Adrenal gland (tissue), 12 donors: ENCODE measurements around the gene THADA. TPM values are rescaled to one million over a fixed set of nuclear protein-coding genes. Genes with fewer than 3 reads are reported as not detected.
A peak's percentile ranks its signal among the peaks of the same experiment; 100 is the strongest.
"Not testable (repeated sequence)": the region's sequence is repeated elsewhere in the genome, so short reads cannot be mapped to it uniquely, and the experiment has no call there.

Experiments used
- DNase-seq, 7 donors: peaks; one replicate each; pipeline ENCODE4 v3.0.0-alpha.2; 2019 to 2020
- H3K27ac ChIP-seq, 5 donors: fragments of 200-600 bp; sonication (generic) in 4 of 5; 1 replicate in 3 of 5; 2 replicates in 2 of 5; pipeline versions ENCODE4 v1.5.1 to v1.8.0; 2016 to 2020; ENCODE audit warnings: mild to moderate bottlenecking in 1 of 5
- H3K27me3 ChIP-seq: fragments of 200-600 bp; 2 replicates; pipeline ENCODE4 v1.8.0; 2021
- H3K36me3 ChIP-seq, 2 donors: fragments of 200-600 bp; replicated peaks in 1 of 2; 1 replicate in 1 of 2; 2 replicates in 1 of 2; pipeline versions ENCODE4 v1.5.1 to v1.8.0; 2018 to 2022
- H3K4me1 ChIP-seq, 2 donors: fragments of 200-600 bp; replicated peaks in 1 of 2; 1 replicate in 1 of 2; 2 replicates in 1 of 2; pipeline versions ENCODE4 v1.5.1 to v1.8.0; 2018 to 2021
- H3K4me3 ChIP-seq, 4 donors: fragments of 200-600 bp; sonication (generic) in 3 of 4; one replicate each; pipeline ENCODE4 v1.5.1; 2016 to 2018
- H3K9me3 ChIP-seq, 3 donors: fragments of 200-600 bp; sonication (generic) in 1 of 3; replicated peaks in 1 of 3; 1 replicate in 2 of 3; 2 replicates in 1 of 3; pipeline versions ENCODE4 v1.5.1 to v1.8.0; 2016 to 2021
- CTCF ChIP-seq, 6 experiments: fragments of 450-650 bp in 4 of 6; fragments of 200-600 bp in 2 of 6; sonication (generic) in 1 of 6; IDR thresholded peaks; 1 replicate in 5 of 6; 2 replicates in 1 of 6; pipeline versions ENCODE4 v1.5.1 to v1.8.0; 2016 to 2021; ENCODE audit warnings: antibody characterized with exemption in 6 of 6, mild to moderate bottlenecking in 2 of 6, moderate library complexity in 1 of 6
- POLR2A ChIP-seq, 2 donors: fragments of 450-650 bp; IDR thresholded peaks; one replicate each; pipeline ENCODE4 v1.6.1; 2017; ENCODE audit warnings: antibody characterized with exemption in 2 of 2, mild to moderate bottlenecking in 2 of 2, moderate library complexity in 1 of 2
- WGBS, 4 donors: extraction: QIAGEN DNeasy Blood & Tissue Kit in 2 of 4; methylation state at CpG; one replicate each; pipeline versions ENCODE4 v1.1.5 to v1.1.7; 2013 to 2017; 5-methylcytosine and 5-hydroxymethylcytosine counted together
- intact Hi-C, 2 donors: fragments of 100-400 bp; cut with DNase I; formaldehyde crosslinking; loops; one replicate each; pipeline versions ENCODE4 v1.14.1 to v1.15.0; 2022 to 2023
- polyA plus RNA-seq, 3 donors: library from polyadenylated mRNA; stranded (reverse); fragments of 200-250 nt in 2 of 3; fragments of 350-450 nt in 1 of 3; fragmentation: Illumina TruSeq in 1 of 3; extraction: RNeasy Lipid Tissue Mini Kit (QIAGEN cat#74804) in 1 of 3; gene quantifications; one replicate each; pipeline ENCODE4 v1.2.3, GENCODE V29; 2013 to 2014
- total RNA-seq, 9 donors: library from RNA; depleted of rRNA in 4 of 9; stranded (reverse); fragments of >200 nt in 4 of 9; fragments of 120-200 nt in 1 of 9; fragmentation: NEBNext Ultra II Directional in 1 of 9; extraction: Animal tissue kit (Norgen Biotek cat#: 25700) in 1 of 9; gene quantifications; one replicate each; pipeline versions ENCODE4 v1.1.0 to v1.2.4, GENCODE V29; 2013 to 2023
- donor health status: healthy with polysubstance abuse.
- donor health status: Bipolar disorder and iron deficiency.
- donor health status: DM: yes; HTN: yes; CAD: no.
- donor health status: DM: no; HTN: no; CAD: no.
- donor health status: DM: no; HTN: no; CAD: no.
- donor health status: DM: yes; HTN: yes; CAD: no.

Gene THADA
- total and polyA plus RNA-seq, 12 donors = 14.1 to 38.4 (median 25.4) TPM

DNA sequence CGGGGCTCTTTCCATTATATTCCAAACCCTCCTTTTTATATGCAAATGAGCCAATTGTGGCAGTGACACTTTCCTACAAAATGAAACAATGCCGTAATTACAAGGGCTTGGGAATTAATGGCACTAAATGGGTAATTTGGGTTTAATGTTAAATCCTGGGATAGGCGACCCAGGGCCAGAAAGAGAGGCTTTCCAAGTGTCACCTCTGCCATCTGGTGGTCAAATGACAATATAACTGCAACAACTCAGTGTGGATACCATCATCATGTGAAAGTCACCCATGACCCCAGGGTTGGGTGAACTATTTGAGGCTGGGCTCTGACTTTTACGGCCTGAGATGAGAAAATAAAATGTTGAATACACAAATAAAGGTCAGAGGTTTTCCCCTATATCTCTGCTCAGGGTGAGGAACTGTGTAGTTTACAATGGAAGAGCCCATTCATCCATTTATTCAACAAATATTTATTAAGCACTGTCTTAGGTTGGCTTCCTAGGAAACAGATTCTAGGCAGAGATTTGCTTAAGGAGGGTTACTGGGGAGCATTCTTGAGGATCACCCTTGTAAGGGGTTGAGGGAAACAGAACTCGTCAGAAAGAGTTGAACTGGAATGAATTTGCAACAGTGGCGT, 13.6 kb upstream of the THADA start:
- TF ChIP-seq POLR2A (IDR thresholded peaks at IDR 0.05) (no peak), CTCF (IDR thresholded peaks at IDR 0.05) (peak; percentile 57 to 73 (median 68))
- no peaks in the 10 kb centered on the region for H3K36me3 ChIP-seq
- no peak overlapping the region for H3K27ac ChIP-seq
- H3K9me3 ChIP-seq = no peaks in the 10 kb centered on the region
- WGBS, 4 donors = 41 to 46% (median 45%) methylated on average over 6 of the region's 6 CpGs
- DNase-seq = peak in 6 of 7 donors; percentile 32 to 65 (median 37)
- no peaks in the 10 kb centered on the region for H3K4me1 ChIP-seq
- intact Hi-C loops = loop anchor here in 1 of 2 donors (2.0 kb wide), 1 partner anchor 783 kb away; no protein-coding TSS in a partner anchor
- no peaks in the 10 kb centered on the region for H3K27me3 ChIP-seq
- no peak overlapping the region for H3K4me3 ChIP-seq

GRCh38 chr2:43605851-43606250, 10.0 kb upstream of the THADA start:
- TF ChIP-seq CTCF (IDR thresholded peaks at IDR 0.05) (no peak), POLR2A (IDR thresholded peaks at IDR 0.05) (no peak)
- intact Hi-C loops = no loop called here
- H3K27ac ChIP-seq = no peak overlapping the region
- DNase-seq = no peak
- H3K4me1 ChIP-seq = no peaks in the 10 kb centered on the region
- H3K27me3 ChIP-seq = no peaks in the 10 kb centered on the region
- no peaks in the 10 kb centered on the region for H3K9me3 ChIP-seq
- no peaks in the 10 kb centered on the region for H3K36me3 ChIP-seq
- 81 to 89% (median 86%) methylated on average over 5 of the region's 5 CpGs for WGBS, 4 donors
- H3K4me3 ChIP-seq = no peak overlapping the region

DNA sequence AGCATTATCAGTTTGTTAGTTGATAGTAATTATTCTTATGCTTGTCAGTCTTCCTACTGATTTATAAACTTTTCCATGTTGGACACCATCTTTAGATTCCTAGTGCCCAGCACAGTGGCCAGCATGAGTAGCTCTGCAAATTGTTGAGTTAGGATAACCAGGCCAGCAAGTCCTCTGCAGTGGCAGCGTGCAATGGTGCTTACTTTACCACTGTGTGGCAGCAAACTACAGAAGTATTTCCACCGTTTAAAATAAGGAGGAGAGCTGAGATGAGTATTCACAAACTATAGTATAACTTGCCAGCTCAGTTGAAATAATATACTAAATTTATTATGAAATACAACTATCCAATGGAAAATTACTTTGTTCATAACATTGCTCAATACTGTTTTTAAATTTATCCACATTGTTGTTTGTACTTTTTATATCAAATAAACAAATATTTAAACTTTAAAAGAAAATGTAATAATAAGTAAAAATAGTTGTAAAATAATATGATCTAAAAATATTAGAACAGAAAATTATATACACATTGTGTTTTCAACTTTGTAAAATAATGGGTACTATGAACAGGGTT, 9.3 kb upstream of the THADA start:
- Histone ChIP-seq H3K9me3 (no peaks in the 10 kb centered on the region), H3K27me3 (no peaks in the 10 kb centered on the region), H3K4me1 (no peaks in the 10 kb centered on the region), H3K4me3 (no peak overlapping the region), H3K36me3 (no peaks in the 10 kb centered on the region), H3K27ac (no peak overlapping the region)
- 9 to 20% (median 12%) methylated on average over 2 of the region's 2 CpGs for WGBS, 4 donors
- TF ChIP-seq POLR2A (IDR thresholded peaks at IDR 0.05) = no peak
- peak; percentile 15 to 44 (median 24) for TF ChIP-seq CTCF (IDR thresholded peaks at IDR 0.05)
- intact Hi-C loops = no loop called here
- DNase-seq = peak in 2 of 7 donors; percentile 36 to 47

- H3K36me3 ChIP-seq = no peaks in the 10 kb centered on the region
- TF ChIP-seq POLR2A (IDR thresholded peaks at IDR 0.05) (no peak), CTCF (IDR thresholded peaks at IDR 0.05) (no peak)
- no peak for DNase-seq
- no peaks in the 10 kb centered on the region for H3K27me3 ChIP-seq
- no peaks in the 10 kb centered on the region for H3K9me3 ChIP-seq
- no peak overlapping the region for H3K27ac ChIP-seq
- WGBS, 4 donors = 47 to 65% (median 53%) methylated on average over 4 of the region's 4 CpGs
- intact Hi-C loops = no loop called here
- H3K4me3 ChIP-seq = no peak overlapping the region
- H3K4me1 ChIP-seq = no peaks in the 10 kb centered on the region
Observed at GRCh38 chr2:43604674-43605073, 8.8 kb upstream of the THADA start.

DNA sequence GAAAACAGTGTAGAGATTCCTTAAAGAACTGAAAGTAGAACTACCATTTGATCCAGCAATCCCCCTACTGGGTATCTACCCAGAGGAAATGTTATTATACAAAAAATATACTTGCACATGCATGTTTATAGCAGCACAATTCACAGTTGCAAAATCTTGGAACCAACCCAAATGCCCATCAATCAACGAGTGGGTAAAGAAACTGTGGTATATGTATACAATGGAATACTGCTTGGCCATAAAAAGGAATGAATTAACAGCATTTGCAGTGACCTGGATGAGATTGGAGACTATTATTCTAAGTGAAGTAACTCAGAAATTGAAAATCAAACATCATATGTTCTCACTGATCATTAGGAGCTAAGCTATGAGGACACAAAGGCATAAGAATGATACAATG, 4.8 kb upstream of the THADA start:
- H3K36me3 ChIP-seq, H3K4me3 ChIP-seq, H3K27ac ChIP-seq, H3K27me3 ChIP-seq, H3K9me3 ChIP-seq, DNase-seq, H3K4me1 ChIP-seq, intact Hi-C loops: not testable (repeated sequence)
- WGBS, 4 donors = 53 to 65% (median 58%) methylated on average over 1 of the region's 1 CpG
